ENCODE measurements around the gene SLC9A9.

Gene SLC9A9

DNA sequence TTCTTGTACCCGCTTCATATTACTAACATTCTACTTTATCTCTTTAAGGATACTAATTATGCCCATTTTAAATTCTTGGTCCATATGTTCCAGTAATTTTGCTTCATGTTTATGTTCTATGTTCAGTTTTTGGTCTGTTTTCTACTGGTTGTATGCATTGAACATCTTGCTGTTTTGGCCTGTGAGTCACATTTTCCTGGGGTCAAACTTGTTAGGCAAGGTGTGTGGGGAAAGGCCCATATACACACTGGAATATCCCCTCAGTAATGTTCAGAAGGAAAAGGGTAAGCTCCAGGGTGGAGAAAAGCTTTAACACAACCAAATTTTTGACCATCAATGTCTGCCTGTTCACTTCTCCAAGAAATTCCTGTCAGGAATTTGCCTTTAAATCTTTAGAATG, 337.7 kb downstream of the SLC9A9 start:
- DNase-seq (ENCODE audit: low read depth, low spot score): no peak

DNA sequence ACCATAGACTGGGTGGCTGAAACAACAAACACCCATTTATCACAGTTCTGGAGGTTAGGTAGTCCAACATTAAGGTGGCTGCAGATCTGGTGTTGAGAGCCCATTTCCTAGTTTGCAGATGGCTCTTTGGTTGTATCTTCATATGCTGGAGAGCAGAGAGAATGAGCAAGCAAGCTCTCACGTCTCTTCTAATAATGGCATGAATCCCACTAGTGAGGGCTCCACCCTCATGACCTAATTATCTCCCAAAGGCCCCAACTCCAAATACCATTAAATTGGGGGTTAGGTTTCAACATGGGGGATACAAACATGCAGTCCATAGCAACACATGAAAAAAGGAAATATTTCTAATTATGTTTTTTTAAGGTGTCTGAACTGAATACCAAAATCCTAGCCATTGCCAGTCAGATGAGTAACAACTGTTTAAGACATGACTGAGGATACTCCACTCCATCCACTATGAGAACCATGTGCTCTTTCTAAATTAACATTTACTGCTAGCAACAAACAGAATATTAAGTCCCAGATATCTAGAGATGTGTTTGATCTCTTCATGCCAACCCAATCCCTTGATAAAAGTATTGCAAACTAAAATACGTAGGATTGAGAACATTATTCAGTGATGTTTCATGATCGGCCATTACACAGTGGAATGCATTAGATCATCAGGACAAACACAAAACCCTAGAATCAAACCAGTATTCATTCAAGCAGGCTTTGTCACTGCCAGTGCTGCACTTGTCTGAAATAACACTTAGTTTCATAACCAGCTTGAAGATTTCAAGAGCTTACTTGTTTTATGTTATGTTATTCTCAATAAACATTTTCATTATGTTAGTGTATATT, 340.3 kb downstream of the SLC9A9 start:
- DNase-seq (ENCODE audit: low read depth, low spot score): no peak

DNA sequence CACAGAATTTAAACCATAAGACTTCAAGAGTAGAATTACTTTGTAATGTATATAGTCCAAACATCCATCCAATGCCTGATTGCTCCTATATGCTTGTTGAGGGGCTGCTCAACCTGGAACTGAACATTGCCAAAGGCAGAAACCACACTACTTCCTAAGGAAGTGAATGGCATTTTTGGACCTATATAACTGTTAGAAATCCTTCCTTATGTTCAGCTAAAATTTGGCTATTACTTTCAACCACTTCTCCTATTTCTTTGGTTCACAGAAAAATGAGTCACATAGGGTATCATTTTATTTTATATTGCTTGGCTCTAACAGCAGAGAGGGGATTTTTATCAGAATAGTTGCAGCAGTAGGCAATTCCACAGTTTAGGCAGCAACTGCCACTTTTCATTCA, 342.1 kb downstream of the SLC9A9 start:
- no peak for DNase-seq (ENCODE audit: low read depth, low spot score)

DNA sequence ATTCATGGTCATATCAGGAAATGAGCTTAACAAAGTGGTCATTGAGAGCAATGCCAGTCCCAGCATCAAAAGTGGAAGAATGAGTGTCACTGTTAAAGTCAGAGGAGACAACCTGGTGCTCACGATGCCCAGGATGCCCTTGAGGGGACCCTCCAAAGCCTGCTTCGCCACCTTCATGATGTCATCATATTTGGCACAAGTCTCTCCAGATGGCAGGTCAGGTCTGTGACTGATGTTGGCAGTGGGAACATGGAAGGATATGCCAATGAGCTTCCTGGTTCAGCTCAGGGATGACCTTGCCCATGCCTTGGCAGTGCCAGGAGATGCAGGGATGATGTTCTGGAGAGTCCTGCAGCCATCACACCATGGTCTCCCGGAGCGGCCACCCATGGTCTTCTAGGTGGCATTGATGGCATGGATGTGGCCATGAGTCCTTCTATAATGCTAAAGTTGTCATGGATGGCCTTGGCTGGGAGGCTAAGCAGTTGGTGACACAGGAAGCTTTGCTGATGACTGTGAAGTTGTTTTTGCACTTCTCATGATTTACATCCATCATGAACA, 344.9 kb downstream of the SLC9A9 start:
- no peak for DNase-seq (ENCODE audit: low read depth, low spot score)

DNA sequence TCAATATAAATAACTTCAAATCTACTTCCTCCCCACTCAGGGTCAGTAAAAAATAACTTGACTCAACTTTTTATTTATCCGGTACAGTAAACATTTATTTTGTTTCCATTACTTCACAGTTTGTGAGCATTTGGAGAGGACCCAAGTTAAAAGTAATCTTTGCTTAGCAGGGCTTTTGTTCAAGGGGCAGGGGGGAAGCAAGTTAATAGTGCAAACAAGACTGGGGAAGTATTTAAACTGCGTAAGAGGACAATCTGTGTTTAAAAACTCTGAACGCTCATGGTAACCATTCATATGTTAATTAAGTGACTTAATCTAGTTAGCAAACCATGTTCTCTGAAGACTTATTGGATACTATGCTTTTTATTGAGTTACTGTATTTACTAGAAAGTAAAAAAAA, 346.2 kb downstream of the SLC9A9 start:
- no peak for DNase-seq (ENCODE audit: low read depth, low spot score)

DNA sequence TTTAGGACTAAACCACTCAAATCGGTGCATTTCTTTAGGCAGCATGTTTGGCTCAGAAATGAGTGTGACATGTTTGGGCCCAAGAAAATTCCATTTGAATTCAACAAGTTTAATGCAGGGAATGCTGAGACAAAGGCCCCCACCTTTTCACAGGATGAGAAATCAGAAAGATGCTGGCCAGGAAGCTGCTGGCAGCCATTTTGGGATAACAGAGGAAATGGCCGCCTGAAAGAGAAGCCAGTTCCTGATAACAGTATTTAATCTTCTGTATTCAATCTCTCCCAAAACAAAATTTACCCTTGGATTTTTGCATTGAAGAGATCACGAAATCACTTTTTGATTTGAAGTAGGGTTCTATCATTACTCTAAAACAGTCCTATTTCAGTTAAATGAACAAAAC, 350.9 kb downstream of the SLC9A9 start:
- DNase-seq (ENCODE audit: low read depth, low spot score): no peak

DNA sequence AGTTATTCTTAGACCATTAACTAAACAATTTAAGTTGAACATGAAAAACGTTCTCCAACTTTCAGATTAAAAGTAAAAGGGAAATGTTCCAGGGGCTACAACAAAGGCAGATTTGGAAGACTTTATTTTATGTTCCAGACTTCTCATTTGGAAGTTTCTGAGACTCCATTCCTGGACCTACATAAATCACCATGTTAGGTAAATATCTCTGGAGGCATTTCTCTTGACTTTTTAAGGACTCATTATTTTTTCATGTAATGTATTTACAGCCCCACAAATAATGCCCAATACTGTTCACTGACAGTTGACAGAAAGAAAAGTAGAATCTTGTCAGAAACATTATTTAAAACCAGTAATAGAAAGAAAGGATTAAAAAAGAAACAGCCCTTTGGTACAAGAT, 352.1 kb downstream of the SLC9A9 start:
- no peak for DNase-seq (ENCODE audit: low read depth, low spot score)

DNA sequence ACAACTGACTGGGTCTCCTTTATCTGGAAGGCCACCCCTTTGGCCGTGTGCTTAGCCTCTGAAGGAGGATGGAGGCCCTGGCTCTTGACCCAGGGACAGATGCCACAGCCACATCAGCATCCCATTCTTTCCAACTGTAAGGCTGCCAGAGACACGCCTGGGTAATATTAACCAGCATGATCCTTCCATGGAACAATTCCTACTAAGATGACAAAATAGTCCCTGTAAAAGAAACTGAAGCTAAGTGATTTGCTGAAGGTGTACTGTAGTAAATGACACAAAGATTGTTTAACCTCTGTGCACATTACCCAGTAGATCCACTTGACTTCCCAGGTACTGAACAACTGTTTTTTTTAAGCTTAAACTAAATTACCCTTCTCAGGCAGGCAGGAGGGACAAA, 352.7 kb downstream of the SLC9A9 start:
- no peak for DNase-seq (ENCODE audit: low read depth, low spot score)

DNA sequence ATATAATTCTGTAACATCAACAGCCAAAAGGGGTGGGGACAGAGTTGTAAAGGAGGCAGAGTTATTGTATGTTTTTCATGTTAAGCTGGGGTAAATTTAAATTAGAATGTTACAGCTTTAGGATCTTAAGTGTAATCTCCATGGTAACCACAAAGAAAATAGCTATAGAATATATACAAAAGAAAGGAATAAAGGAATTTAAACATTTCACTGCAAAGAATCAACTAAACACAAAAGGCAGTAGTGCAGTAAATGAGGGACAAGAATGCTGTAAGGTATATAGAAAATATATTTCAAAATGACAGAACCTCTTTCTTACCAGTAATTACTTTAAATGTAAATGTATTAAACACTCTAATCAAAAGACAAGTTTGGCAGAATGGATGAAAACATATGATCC, 361.7 kb downstream of the SLC9A9 start:
- DNase-seq (ENCODE audit: low read depth, low spot score): no peak

DNA sequence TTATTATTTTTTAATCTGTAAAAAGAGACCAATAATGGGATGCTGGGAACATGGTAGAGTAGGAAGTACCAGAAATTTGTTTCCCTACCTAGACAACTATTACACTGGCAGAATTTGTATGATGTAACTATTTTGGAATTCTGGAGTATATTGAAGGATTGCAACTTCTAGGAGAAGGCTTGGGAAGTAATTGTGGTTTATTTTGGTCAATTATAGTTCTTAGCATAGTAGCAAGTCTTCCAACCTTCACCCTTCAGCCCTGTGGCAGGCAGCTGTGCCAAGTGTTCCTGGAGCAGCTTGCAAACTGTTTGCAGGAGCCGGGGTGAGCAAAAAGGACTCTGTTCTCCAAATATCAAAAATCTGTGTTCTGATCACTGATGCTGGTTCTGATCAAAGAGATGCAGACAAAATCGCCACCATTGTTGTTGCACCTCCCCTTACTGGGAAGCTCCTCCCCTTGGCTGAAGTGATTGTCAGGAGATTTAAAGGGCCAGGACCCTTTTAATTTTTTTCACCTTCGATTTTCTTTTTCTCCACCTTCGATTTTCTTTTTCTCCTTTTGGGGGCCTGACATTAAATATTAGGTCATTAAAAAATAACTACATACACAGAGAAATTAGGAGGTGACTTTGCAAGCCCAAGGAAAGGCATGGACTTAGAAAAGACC, 363.3 kb downstream of the SLC9A9 start:
- no peak for DNase-seq (ENCODE audit: low read depth, low spot score)

DNA sequence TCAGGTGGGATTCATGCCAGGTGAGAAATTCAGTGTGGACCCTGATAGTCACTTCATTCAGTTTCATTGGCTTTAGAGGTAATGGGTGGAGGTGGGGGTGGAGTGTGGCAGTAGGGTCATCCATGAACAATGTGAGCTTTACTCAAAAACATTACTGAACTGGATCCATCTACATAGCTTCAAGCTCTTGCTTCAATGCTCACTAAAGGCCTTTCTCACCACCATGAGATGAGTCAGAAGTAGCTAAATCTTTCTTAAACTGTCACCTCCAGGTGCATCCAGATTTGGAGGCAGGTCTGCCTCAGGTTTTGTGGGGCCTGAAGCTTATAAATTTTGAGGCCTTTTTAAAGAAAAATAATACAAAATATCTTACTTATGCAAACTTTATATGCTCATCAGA, 365.1 kb downstream of the SLC9A9 start:
- no peak for DNase-seq (ENCODE audit: low read depth, low spot score)

DNA sequence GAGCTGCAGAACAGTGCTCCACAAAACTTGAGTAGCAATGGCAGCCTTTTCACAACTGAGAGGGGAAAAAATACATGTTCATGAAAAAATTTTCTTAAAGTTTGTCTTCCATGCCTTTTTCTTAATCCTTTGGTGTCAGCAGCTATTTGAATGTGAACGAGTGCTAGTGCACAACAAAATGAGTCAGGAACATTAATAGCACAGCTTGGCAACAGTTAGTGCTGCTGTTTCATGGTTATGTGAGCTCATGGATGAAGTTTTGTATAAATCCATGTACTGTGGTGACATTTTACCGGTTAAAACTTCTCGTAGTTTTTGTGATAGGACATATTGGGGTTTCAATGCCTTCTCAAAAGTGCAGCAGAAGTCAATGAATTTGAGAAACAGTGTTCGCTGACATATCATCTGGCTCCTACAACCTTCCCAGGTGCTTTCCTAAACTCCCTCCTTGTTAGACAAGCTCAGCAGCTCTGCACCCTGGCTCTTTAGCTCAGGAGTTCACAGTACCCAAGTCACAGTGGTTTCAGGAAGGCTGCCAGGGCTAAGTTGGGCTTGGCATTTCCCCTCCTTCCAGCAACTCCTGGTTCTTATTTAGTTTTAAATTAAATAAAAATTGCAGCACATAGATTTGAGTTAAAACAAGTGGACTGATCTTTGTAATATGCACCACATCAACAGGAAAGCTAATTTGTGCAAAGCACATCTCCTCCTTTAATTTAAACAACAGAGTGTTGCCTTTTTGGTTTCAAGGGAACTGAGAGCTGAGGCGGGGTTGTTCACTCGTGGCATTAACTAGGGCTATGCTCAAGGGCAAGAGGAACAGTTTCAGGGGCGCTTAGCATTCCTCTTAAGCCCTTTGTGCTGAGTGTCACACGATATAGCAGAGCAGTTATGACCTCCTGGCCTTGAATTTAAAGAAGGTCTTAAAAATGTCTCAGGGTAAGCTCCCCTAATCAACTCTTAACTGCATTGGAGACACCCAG, 365.9 kb downstream of the SLC9A9 start:
- no peak for DNase-seq (ENCODE audit: low read depth, low spot score)

DNA sequence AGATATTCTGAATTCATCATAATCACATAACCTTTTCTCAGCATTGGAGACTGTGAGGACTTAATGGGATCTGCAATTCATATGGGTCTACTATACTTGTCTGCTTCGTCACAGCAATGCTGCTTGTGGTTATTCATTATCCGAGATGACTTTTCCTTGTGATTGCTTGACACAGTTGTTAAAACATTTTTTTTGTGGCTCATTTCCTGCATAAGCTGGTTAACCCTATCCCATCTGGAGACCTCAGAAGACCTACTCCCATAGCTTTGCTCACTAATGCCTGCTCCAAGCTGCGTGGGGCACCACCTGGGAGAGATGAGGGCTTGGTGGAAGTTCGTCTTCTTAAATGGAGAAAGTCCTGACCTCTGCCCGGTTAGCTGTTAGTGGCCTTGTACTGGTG, 367.9 kb downstream of the SLC9A9 start:
- peak; percentile 7 for DNase-seq (ENCODE audit: low read depth, low spot score)

DNA sequence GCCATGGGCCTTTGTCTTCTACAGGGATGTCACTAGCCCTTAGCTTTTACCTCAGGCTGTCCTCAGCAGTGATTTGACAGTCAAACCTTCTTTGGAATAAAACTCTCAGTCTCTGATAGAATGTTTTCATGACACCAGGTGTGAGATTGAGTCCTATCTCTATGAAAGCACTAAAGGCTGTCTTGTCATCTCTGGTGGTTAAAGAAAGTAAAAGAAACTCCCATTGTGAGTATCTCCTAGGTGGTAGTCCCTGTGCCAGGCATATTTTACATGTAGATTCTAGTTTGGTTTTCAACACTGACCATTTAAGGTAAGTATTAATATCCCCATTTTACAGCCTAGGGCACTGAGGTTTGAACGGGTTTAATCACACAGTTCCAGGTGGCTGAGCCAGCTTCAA, 368.5 kb downstream of the SLC9A9 start:
- no peak for DNase-seq (ENCODE audit: low read depth, low spot score)

DNA sequence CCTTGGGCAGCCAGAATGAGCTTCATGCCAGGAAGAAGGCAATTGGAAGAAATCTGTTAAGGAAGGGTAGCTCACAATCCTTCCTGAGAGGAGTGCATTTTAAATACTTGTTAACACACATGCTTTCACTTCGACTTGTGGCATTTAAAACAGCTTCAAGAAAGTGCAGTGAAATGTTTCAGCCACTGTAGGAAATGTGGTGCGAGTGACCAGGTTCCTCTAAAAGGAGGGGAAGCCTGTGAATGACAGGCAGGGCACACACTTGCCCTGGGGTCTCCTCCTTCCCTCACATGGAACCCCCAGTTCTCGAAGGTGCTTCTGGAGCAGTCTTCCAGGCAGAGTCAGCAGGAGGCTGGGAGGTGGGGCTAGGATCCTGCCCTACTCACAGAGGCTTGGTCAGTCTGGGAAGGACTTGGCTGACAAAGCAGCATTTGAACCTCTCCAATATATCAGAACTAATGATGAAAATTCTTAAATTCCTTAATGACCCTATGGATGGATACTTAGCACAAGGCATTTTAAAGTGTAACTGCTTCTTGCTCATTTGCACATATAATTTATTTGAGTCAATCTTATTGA, 370.1 kb downstream of the SLC9A9 start:
- DNase-seq (ENCODE audit: low read depth, low spot score): no peak

DNA sequence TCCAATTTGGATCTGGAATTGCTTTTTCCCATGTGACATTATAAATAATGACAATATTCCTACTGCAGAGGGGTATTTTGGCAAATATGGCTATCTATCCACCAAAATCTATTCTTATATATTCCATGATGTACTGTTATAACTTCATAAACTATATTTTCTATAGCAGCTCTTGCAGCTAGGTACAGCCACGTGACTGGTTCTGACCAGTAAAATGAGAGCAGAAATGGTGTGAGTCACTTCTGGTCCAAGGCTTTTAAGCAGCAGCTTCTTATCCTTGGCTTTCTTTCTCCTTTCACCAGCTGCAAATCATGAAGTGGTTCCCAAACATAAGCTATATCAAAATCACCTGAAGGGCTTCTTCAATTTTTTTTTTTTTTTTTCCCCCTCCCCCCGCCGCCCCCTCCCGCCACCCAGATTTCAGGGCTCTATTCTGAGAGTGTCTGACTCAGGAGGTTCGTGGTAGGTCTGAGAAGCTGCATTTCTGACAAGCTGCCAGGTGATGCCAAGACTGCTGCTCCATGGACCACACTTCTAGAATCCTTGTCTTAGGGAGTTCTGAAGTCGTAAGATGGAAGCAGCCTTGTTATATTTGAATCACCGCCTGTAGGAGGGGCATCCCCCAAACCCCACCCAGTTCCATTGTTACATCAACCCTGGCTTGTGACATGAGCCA, 371.2 kb downstream of the SLC9A9 start:
- no peak for DNase-seq (ENCODE audit: low read depth, low spot score)

DNA sequence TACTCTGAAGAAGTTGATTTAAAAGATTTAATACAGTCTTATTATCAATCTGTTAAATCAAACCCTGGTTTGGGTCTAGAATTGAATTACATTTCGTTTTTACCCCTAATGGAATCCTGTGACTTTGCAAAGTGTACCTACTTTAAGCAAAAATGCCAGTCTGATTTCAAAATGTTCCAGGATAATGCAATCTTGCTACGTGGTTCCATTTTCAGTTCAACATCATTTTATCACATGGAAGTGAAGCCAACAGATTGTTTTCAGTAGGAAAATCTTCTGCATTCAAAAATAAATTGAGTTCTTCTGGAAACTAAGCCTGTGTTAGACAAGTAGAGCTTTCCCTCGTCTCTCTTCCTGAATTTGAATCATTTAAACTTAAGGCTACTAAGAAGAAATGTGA, 372.3 kb downstream of the SLC9A9 start:
- no peak for DNase-seq (ENCODE audit: low read depth, low spot score)

DNA sequence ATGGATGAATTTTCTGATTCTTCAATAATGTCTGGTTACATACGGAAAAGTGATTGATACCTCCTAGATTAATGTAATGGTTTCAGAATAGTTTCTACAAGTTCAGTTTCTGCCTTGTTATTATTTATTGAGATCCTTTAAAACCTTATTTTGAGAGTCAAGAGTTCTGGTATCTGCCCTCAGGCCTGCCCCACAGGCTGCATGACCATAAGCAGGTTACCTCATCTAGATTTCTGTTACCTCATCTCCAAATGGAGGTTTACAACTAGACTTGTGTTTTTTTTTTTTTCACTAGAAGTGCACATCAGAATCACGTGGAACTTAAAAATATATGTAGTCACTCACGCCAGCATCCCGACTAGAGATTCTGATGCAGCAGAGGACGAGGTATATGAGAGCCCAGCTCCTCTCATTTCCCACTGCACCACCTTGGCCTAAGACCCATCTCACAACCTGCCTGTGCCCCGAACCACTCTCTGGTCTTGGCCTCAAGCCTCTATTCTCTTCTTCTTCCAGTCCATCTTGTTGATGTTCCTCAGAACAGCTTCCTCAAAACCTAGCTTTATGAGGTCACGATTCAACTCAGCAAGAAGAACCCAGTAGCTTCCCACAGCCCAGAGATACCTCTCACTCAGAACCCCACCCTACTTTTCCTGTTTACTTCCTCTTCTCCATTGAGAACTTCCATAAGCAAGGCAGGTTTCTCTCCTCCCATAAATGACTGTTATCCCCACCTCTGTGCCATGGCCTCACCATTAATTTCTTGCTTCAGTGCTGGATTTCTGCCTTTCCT, 375.3 kb downstream of the SLC9A9 start:
- DNase-seq (ENCODE audit: low read depth, low spot score): no peak

DNA sequence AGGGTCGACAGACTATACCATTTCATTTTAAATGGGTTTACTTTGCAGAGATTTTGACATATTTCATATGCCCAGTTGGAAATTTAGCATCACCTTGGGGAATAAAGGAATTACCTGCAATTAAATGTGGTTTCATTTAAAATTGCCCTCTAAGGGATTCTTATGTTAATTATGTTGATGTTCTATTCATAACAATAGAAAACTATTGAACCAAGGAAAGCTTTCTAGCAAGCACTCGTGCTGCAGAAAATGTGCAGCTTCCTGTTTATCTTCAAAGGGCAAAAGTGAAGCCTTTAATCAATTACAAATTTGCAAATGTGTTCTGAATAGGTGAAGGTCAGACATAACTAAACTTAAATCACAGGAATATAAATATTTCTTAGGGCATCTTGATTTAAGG, 376.6 kb downstream of the SLC9A9 start:
- DNase-seq (ENCODE audit: low read depth, low spot score): no peak

DNA sequence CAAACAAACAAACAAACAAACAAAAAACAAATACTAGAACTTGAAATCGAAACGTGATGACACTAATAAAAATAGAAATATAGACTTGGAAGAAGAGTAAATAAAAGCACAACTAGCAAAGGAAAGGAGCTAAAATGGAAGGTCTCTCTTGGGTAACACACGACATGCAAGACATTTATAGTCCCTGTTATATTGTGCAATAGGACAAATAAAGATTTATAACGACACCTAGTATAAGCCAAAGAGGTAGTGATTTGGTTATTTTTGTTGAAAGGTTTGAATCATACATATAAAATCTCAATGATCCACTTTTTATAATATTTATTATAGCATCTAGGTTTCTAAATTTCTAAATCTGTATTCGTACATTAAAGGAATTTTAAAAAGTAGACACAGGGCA, 379.1 kb downstream of the SLC9A9 start:
- no peak for DNase-seq (ENCODE audit: low read depth, low spot score)

Data from brain pericyte (primary cell).